Natural killer cell (primary cell): ENCODE results near the gene COL4A3. TPM values are rescaled to one million over a fixed set of nuclear protein-coding genes. Genes with fewer than 3 reads are reported as not detected.

Experiments
- ATAC-seq, 3 donors: fragments of 150-1000 bp in 2 of 3; fragments of 200-7000 bp in 1 of 3; cut with Tn5 transposase; 1 replicate in 1 of 3; 2 replicates in 2 of 3; pipeline ENCODE4 v1.10.0; 2021; ENCODE audit warnings: mild to moderate bottlenecking in 2 of 3, moderate library complexity in 2 of 3
- DNase-seq, 2 donors: peaks; one replicate each; pipeline versions ENCODE4 v3.0.0 to v3.0.0-alpha.2; 2013 to 2021; ENCODE audit warnings: mixed read lengths in 1 of 2
- H3K27ac ChIP-seq: one replicate; pipeline ENCODE4 v1.5.1; 2013; ENCODE audit warnings: mild to moderate bottlenecking, low read length
- H3K27me3 ChIP-seq: one replicate; pipeline ENCODE4 v1.6.1; 2013; ENCODE audit warnings: low read length; ENCODE audit not compliant: control insufficient read depth, insufficient read depth
- H3K36me3 ChIP-seq: one replicate; pipeline ENCODE4 v1.6.1; 2013; ENCODE audit warnings: low read length; ENCODE audit not compliant: control insufficient read depth, insufficient read depth
- H3K4me1 ChIP-seq: one replicate; pipeline ENCODE4 v1.6.1; 2013; ENCODE audit warnings: low read length; ENCODE audit not compliant: control insufficient read depth, insufficient read depth
- H3K4me3 ChIP-seq: one replicate; pipeline ENCODE4 v1.5.1; 2013; ENCODE audit warnings: low read length
- H3K9me3 ChIP-seq: one replicate; pipeline ENCODE4 v1.6.1; 2013; ENCODE audit warnings: low read length; ENCODE audit not compliant: control insufficient read depth, insufficient read depth
- H3K27ac Mint-ChIP-seq, 2 donors: one replicate each; pipeline ENCODE4 v1.8.0; 2022; ENCODE audit warnings: mild to moderate bottlenecking in 2 of 2, mixed read lengths in 2 of 2, moderate library complexity in 1 of 2
- H3K27me3 Mint-ChIP-seq, 2 donors: one replicate each; pipeline ENCODE4 v1.8.0; 2022; ENCODE audit warnings: low read depth in 2 of 2, mixed read lengths in 2 of 2
- H3K36me3 Mint-ChIP-seq: one replicate; pipeline ENCODE4 v1.8.0; 2022; ENCODE audit warnings: mixed read lengths
- H3K4me1 Mint-ChIP-seq, 2 donors: one replicate each; pipeline ENCODE4 v1.8.0; 2022; ENCODE audit warnings: mixed read lengths in 2 of 2
- H3K4me3 Mint-ChIP-seq: one replicate; pipeline ENCODE4 v1.8.0; 2022; ENCODE audit warnings: mild to moderate bottlenecking, moderate library complexity, mixed read lengths
- H3K9me3 Mint-ChIP-seq, 2 donors: one replicate each; pipeline ENCODE4 v1.8.0; 2022; ENCODE audit warnings: mixed read lengths in 2 of 2
- WGBS: methylation state at CpG from one replicate; pipeline ENCODE4 v1.1.7; 2013; ENCODE audit warnings: missing lambda C conversion rate; ENCODE audit not compliant: insufficient coverage; 5-methylcytosine and 5-hydroxymethylcytosine counted together
- intact Hi-C: fragments of 100-400 bp; cut with micrococcal nuclease; formaldehyde crosslinking; loops from one replicate; pipeline ENCODE4 v1.14.2; 2022
- total RNA-seq, 4 donors: library from RNA; stranded (reverse); fragments of 120-200 nt in 1 of 4; gene quantifications; one replicate each; pipeline versions ENCODE4 v1.2.3 to v1.2.4, GENCODE V29; 2013 to 2022
- TF ChIP-seq, protein P1 (sequence below): fragments of 200-600 bp; IDR thresholded peaks from one replicate; pipeline ENCODE4 v1.8.0; 2022; ENCODE audit warnings: antibody characterized with exemption

COL4A3 gene
- total RNA-seq, 3 donors from 2014 or later (not counting 1 experiment from before 2014, with no cell fraction given): 0.45 to 1.8 (median 1.0) TPM

DNA sequence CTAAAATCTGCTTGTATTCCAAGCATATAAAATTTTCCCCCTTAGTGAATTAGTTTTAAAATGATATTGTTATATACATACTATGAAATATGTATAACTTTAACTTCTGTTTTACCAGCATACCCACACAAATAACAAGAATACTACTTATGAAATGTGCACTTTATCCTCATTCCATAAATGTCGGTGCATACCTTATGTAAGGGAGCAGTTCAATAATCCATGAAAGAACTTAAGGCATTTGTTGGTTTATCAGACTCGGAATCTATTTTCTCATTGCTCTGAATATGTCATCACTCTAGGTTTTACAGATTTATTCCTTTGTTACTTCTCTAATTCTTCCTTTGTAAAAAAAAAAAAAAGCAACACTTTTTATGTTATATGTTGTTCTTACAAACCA lies 148.2 kb downstream of the COL4A3 start:
- Histone ChIP-seq H3K27ac (no peak overlapping the region), H3K36me3 (no peaks in the 10 kb centered on the region), H3K4me1 (no peaks in the 10 kb centered on the region), H3K9me3 (no peaks in the 10 kb centered on the region), H3K27me3 (no peaks in the 10 kb centered on the region), H3K4me3 (no peak overlapping the region)
- TF ChIP-seq, protein P1, sequence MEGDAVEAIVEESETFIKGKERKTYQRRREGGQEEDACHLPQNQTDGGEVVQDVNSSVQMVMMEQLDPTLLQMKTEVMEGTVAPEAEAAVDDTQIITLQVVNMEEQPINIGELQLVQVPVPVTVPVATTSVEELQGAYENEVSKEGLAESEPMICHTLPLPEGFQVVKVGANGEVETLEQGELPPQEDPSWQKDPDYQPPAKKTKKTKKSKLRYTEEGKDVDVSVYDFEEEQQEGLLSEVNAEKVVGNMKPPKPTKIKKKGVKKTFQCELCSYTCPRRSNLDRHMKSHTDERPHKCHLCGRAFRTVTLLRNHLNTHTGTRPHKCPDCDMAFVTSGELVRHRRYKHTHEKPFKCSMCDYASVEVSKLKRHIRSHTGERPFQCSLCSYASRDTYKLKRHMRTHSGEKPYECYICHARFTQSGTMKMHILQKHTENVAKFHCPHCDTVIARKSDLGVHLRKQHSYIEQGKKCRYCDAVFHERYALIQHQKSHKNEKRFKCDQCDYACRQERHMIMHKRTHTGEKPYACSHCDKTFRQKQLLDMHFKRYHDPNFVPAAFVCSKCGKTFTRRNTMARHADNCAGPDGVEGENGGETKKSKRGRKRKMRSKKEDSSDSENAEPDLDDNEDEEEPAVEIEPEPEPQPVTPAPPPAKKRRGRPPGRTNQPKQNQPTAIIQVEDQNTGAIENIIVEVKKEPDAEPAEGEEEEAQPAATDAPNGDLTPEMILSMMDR: no peak
- ATAC-seq (no peak), DNase-seq (no peak)
- Mint-ChIP-seq H3K9me3 (peaks cover 0 to 4% of the 10 kb centered on the region in 2 donors), H3K27me3 (peaks cover 0 to 4% of the 10 kb centered on the region in 2 donors), H3K36me3 (no peaks in the 10 kb centered on the region), H3K27ac (no peak overlapping the region), H3K4me1 (no peaks in the 10 kb centered on the region), H3K4me3 (no peak overlapping the region)
- 80% methylated on average over 2 of the region's 2 CpGs for WGBS
- intact Hi-C loops: no loop called here

- H3K36me3 Mint-ChIP-seq: no peaks in the 10 kb centered on the region
- no peak for ATAC-seq
- Histone ChIP-seq H3K9me3 (no peaks in the 10 kb centered on the region), H3K36me3 (no peaks in the 10 kb centered on the region), H3K4me1 (no peaks in the 10 kb centered on the region), H3K27me3 (no peaks in the 10 kb centered on the region), H3K27ac (no peak overlapping the region), H3K4me3 (no peak overlapping the region)
- peaks cover 0 to 4% of the 10 kb centered on the region in 2 donors for H3K9me3 Mint-ChIP-seq
- 92% methylated on average over 1 of the region's 1 CpG for WGBS
- H3K4me1 Mint-ChIP-seq: no peaks in the 10 kb centered on the region
- intact Hi-C loops: no loop called here
- DNase-seq: no peak
- H3K27me3 Mint-ChIP-seq: peaks cover 0 to 4% of the 10 kb centered on the region in 2 donors
- no peak overlapping the region for H3K4me3 Mint-ChIP-seq
- H3K27ac Mint-ChIP-seq: no peak overlapping the region
- TF ChIP-seq, protein P1: no peak
Measured at GRCh38 chr2:227313310-227313709, 148.9 kb downstream of the COL4A3 start.

DNA sequence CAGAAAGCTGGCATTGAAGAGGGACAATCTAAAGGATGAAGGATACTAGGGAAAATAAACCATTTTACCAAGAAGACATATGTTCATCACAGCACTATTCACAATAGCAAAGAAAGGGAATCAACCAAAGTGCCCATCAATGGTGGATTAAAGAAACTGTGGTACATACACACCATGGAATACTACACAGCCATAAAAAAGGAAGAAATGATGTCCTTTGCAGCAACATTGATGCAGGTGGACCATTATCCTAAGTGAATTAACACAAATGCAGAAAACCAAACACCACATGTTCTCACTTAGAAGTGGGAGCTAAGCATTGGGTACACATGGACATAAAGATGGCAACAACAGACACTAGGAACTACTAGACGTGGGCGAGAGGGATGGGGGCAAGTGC lies 153.4 kb downstream of the COL4A3 start:
- intact Hi-C loops: no loop called here
- TF ChIP-seq, protein P1: no peak
- WGBS: 92% methylated on average over 2 of the region's 2 CpGs
- Mint-ChIP-seq H3K27me3 (peaks cover 0 to 4% of the 10 kb centered on the region in 2 donors), H3K4me3 (no peak overlapping the region), H3K27ac (no peak overlapping the region), H3K9me3 (peaks cover 0 to 4% of the 10 kb centered on the region in 2 donors), H3K4me1 (peaks cover 22 to 23% of the 10 kb centered on the region in 2 donors), H3K36me3 (no peaks in the 10 kb centered on the region)
- Histone ChIP-seq H3K36me3 (no peaks in the 10 kb centered on the region), H3K27ac (no peak overlapping the region), H3K4me3 (no peak overlapping the region), H3K4me1 (peaks cover 19% of the 10 kb centered on the region), H3K27me3 (no peaks in the 10 kb centered on the region), H3K9me3 (no peaks in the 10 kb centered on the region)
- ATAC-seq: no peak
- no peak for DNase-seq
